Stromal cell of bone marrow (primary cell): ENCODE data around the gene PPP1R12C.

Experiments used
- DNase-seq: peaks from one replicate; pipeline ENCODE4 v3.0.0-alpha.2; 2012; ENCODE audit warnings: low read depth

PPP1R12C gene

DNA sequence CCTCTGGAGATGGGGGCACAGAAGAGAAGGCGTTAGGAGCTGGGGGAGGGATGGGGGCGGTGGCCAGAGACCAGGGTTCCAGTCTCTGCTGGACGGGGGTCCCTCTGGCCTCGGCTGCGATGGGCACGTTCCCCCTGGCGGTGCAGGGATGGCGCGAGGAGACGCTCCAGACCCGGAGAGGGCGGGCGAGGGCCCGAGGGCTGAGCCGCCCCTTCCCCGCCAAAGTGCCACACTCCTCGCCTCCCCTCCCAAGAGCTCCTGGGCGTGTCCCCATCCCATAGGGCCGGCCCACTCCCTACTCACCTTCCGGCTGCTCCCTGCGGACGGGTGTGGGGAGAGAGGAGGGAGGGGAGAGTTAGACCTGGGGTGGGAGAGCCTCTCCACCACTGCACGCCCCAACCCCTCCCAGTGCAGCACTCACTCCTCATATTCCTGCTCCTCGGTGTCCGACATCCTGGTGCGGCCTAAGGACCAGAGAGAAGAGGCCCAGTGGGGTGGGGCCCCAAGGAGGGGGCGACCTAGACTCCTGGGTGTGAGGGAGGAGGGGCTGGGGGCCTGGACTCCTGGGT is 29.4 kb upstream of the PPP1R12C start:
- DNase-seq, result no peak

GRCh38 chr19:55146078-55146704 is 28.8 kb upstream of the PPP1R12C start:
- DNase-seq, result no peak

DNA sequence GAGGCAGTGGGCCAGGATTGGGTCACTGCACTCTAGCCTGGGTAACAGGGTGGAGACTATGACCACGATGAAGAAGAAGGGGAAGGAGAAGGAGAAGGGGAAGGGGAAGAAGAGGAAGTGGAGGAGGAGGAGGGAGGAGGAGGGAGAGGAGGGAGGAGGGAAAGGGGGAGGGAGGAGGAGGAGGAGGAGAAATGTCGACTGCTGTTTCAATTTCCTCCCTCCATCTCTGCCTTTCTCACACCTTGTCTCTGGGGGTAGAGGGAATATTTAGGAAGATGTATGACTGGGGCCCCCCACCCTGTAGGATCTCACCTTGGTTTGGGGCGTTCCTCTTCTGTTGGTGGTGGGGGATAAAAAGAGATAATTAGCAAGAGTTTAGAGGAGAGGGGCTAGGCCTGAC is 27.8 kb upstream of the PPP1R12C start:
- no peak for DNase-seq

DNA sequence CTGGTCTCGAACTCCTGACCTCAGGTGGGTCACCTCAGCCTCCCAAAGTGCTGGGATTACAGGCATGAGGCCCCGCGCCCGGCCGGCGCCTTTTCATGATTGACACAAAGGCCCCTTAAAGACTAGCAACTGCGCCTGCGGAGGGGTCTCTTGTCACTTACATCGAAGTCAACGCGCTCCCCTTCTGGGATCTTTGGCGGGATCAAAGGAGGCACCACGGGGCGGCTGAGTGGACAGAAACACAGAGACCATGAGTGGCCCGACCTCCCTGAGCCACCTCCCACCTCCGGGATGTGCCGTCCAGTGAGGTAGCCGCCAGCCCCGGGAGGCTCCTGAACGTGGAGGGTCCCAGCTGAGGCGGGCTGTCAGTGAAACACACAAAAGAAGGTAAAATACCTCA is 24.3 kb upstream of the PPP1R12C start:
- no peak for DNase-seq

DNA sequence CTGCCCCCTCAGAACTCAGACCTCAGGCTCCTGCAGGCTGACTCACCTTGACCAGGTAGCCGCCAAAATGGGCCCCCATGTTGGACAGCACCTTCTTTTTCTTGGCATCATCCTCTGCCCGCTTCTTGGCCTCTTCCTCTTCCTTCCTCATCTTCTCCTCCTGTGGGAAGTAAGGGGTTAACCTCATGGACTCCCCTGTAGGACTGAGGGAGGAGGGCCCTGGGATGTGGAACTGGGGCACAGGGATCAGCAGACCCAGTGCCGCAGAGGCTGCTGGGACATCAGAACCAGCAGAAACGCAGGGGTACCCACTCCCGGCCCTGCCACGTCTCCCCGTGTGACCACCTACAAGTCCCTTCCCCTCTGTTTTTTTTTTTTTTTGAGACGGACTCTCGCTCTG is 20.5 kb upstream of the PPP1R12C start:
- no peak for DNase-seq

DNA sequence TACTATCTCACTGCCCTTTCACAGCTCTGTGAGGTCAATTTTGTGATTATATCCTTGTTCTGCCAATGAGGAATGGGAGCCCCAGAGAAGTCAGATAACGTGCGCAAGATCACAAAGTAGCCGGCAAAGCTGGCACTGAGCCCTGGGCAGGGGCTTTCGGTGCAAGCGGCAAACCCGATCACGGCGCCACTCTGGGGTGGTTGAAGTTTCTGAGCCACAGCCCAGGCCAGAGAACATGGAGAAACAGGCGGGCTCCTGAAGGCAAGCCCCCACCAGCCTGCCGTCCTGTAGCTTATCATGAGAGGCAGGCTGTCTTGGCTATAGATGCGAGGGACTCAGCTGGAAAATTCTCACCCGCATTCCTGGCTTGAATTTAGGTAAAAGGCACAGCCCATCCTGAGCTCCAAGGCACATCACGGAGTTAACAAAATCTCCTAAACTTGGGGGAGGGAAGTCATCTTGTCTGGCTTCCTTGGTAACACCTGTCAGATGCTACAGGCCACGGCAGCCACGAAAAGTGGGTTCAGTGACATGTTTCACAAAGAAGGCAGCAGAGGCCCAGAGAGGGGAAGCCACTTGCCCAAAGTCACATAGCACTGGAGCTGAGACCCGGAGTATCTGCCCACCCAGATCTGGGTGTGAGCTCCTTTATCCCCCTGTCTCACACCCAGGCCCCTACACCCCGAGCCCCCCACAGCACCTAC is 19.1 kb upstream of the PPP1R12C start:
- DNase-seq, result no peak

GRCh38 chr19:55134736-55135135 is 17.3 kb upstream of the PPP1R12C start:
- no peak for DNase-seq

- DNase-seq, result no peak
Observed at GRCh38 chr19:55133639-55134444, 16.4 kb upstream of the PPP1R12C start.

GRCh38 chr19:55132453-55133129 is 15.2 kb upstream of the PPP1R12C start:
- DNase-seq, result no peak

GRCh38 chr19:55131421-55131820 is 14.0 kb upstream of the PPP1R12C start:
- DNase-seq, result no peak

DNA sequence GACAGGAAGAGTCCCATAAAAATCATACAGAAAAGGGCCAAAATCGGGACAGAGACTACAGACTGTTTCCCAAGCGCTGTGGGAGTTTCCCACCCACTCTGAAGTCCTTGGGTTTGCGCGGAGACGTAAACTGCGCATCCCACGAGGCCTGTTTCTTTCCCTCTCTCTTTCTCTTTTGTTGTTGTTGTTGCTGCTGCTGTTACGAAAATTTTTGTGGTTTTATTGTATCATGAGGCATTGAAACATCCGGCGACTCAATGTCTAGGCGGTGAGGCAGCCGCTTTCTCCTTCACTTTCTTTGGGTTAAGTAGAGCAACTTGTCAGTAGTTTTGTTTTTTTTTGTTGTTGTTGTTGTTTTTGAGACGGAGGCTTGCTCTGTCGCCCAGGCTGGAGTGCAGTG is 1.6 kb upstream of the PPP1R12C start:
- no peak for DNase-seq

GRCh38 chr19:55118401-55118991 is 1.1 kb upstream of the PPP1R12C start:
- peak; percentile 22 for DNase-seq

DNA sequence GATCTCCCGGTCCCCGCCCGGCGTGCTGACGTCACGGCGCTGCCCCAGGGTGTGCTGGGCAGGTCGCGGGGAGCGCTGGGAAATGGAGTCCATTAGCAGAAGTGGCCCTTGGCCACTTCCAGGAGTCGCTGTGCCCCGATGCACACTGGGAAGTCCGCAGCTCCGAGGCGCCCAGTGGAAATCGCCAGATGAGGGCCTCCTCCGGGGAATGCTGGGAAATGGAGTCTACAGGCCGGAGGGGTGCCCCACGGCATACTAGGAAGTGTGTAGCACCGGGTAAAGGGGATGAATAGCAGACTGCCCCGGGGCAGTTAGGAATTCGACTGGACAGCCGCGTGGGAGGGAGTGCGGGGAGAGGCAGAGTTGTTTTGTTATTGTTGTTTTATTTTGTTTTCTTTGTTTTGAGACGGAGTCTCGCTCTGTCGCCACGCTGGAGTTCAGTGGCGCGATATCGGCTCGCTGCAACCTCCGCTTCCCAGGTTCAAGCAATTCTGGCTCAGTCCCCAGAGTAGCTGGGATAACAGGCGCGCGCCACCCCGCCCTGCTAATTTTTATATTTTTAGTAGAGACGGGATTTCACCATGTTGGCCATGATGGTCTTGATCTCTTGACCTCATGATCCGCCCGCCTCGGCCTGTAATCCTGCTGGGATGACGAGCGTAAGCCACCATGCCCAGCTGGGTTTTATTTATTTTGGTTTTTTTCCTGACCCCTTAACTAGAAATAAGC is 390 bp upstream of the PPP1R12C start:
- DNase-seq, result peak; percentile 99

DNA sequence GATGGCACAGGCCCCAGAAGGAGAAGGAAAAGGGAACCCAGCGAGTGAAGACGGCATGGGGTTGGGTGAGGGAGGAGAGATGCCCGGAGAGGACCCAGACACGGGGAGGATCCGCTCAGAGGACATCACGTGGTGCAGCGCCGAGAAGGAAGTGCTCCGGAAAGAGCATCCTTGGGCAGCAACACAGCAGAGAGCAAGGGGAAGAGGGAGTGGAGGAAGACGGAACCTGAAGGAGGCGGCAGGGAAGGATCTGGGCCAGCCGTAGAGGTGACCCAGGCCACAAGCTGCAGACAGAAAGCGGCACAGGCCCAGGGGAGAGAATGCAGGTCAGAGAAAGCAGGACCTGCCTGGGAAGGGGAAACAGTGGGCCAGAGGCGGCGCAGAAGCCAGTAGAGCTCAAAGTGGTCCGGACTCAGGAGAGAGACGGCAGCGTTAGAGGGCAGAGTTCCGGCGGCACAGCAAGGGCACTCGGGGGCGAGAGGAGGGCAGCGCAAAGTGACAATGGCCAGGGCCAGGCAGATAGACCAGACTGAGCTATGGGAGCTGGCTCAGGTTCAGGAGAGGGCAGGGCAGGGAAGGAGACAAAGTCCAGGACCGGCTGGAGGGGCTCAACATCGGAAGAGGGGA is 1.1 kb downstream of the PPP1R12C start:
- DNase-seq, result peak; percentile 38

DNA sequence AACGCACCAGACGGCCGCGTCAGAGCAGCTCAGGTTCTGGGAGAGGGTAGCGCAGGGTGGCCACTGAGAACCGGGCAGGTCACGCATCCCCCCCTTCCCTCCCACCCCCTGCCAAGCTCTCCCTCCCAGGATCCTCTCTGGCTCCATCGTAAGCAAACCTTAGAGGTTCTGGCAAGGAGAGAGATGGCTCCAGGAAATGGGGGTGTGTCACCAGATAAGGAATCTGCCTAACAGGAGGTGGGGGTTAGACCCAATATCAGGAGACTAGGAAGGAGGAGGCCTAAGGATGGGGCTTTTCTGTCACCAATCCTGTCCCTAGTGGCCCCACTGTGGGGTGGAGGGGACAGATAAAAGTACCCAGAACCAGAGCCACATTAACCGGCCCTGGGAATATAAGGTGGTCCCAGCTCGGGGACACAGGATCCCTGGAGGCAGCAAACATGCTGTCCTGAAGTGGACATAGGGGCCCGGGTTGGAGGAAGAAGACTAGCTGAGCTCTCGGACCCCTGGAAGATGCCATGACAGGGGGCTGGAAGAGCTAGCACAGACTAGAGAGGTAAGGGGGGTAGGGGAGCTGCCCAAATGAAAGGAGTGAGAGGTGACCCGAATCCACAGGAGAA is 1.9 kb downstream of the PPP1R12C start:
- DNase-seq, result no peak

- no peak for DNase-seq
Observed at GRCh38 chr19:55114566-55115145, 2.8 kb downstream of the PPP1R12C start.

GRCh38 chr19:55113570-55114039 is 3.8 kb downstream of the PPP1R12C start:
- peak; percentile 67 for DNase-seq

GRCh38 chr19:55112777-55113569 is 4.5 kb downstream of the PPP1R12C start:
- no peak for DNase-seq

- no peak for DNase-seq
Observed at GRCh38 chr19:55112246-55112776, 5.1 kb downstream of the PPP1R12C start.
